ENCODE results near the gene OPTC. TPM values are rescaled to one million over a fixed set of nuclear protein-coding genes. Genes with fewer than 3 reads are reported as not detected.

The OPTC gene
- total and polyA plus RNA-seq, 9 of the 15 experiments (the other 6 are each of a cell fraction or from before 2014, with no cell fraction given) = not detected

DNA sequence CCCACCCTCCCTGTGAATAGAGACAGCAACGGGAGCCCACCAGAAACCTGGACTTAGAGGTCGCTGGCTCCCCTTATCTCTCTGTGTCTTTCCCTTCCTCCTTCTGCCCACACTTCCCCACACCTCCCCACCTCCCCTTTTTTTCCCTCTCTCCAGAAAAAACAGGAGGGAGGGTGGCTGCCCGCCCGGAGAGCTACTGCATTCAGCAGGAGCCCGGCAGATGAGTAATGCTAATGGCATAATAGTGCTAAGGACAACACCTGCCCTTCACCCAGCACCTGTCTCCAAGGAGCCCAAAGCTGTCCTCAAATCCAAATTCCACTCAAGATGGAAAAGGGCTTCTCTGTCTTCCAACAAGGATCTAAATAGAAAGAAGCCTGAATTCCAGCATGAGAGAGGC, 29.7 kb upstream of the OPTC start (continued):
- TF ChIP-seq, protein P1, sequence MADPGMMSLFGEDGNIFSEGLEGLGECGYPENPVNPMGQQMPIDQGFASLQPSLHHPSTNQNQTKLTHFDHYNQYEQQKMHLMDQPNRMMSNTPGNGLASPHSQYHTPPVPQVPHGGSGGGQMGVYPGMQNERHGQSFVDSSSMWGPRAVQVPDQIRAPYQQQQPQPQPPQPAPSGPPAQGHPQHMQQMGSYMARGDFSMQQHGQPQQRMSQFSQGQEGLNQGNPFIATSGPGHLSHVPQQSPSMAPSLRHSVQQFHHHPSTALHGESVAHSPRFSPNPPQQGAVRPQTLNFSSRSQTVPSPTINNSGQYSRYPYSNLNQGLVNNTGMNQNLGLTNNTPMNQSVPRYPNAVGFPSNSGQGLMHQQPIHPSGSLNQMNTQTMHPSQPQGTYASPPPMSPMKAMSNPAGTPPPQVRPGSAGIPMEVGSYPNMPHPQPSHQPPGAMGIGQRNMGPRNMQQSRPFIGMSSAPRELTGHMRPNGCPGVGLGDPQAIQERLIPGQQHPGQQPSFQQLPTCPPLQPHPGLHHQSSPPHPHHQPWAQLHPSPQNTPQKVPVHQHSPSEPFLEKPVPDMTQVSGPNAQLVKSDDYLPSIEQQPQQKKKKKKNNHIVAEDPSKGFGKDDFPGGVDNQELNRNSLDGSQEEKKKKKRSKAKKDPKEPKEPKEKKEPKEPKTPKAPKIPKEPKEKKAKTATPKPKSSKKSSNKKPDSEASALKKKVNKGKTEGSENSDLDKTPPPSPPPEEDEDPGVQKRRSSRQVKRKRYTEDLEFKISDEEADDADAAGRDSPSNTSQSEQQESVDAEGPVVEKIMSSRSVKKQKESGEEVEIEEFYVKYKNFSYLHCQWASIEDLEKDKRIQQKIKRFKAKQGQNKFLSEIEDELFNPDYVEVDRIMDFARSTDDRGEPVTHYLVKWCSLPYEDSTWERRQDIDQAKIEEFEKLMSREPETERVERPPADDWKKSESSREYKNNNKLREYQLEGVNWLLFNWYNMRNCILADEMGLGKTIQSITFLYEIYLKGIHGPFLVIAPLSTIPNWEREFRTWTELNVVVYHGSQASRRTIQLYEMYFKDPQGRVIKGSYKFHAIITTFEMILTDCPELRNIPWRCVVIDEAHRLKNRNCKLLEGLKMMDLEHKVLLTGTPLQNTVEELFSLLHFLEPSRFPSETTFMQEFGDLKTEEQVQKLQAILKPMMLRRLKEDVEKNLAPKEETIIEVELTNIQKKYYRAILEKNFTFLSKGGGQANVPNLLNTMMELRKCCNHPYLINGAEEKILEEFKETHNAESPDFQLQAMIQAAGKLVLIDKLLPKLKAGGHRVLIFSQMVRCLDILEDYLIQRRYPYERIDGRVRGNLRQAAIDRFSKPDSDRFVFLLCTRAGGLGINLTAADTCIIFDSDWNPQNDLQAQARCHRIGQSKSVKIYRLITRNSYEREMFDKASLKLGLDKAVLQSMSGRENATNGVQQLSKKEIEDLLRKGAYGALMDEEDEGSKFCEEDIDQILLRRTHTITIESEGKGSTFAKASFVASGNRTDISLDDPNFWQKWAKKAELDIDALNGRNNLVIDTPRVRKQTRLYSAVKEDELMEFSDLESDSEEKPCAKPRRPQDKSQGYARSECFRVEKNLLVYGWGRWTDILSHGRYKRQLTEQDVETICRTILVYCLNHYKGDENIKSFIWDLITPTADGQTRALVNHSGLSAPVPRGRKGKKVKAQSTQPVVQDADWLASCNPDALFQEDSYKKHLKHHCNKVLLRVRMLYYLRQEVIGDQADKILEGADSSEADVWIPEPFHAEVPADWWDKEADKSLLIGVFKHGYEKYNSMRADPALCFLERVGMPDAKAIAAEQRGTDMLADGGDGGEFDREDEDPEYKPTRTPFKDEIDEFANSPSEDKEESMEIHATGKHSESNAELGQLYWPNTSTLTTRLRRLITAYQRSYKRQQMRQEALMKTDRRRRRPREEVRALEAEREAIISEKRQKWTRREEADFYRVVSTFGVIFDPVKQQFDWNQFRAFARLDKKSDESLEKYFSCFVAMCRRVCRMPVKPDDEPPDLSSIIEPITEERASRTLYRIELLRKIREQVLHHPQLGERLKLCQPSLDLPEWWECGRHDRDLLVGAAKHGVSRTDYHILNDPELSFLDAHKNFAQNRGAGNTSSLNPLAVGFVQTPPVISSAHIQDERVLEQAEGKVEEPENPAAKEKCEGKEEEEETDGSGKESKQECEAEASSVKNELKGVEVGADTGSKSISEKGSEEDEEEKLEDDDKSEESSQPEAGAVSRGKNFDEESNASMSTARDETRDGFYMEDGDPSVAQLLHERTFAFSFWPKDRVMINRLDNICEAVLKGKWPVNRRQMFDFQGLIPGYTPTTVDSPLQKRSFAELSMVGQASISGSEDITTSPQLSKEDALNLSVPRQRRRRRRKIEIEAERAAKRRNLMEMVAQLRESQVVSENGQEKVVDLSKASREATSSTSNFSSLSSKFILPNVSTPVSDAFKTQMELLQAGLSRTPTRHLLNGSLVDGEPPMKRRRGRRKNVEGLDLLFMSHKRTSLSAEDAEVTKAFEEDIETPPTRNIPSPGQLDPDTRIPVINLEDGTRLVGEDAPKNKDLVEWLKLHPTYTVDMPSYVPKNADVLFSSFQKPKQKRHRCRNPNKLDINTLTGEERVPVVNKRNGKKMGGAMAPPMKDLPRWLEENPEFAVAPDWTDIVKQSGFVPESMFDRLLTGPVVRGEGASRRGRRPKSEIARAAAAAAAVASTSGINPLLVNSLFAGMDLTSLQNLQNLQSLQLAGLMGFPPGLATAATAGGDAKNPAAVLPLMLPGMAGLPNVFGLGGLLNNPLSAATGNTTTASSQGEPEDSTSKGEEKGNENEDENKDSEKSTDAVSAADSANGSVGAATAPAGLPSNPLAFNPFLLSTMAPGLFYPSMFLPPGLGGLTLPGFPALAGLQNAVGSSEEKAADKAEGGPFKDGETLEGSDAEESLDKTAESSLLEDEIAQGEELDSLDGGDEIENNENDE (IDR thresholded peaks at IDR 0.05; ENCODE audit: low read depth, low read length) = no peak
- TF ChIP-seq, protein P2, sequence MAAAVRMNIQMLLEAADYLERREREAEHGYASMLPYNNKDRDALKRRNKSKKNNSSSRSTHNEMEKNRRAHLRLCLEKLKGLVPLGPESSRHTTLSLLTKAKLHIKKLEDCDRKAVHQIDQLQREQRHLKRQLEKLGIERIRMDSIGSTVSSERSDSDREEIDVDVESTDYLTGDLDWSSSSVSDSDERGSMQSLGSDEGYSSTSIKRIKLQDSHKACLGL (CRISPR knock-in tag; IDR thresholded peaks at IDR 0.05; ENCODE audit: borderline replicate concordance, poor library complexity, severe bottlenecking) = no peak
- TF ChIP-seq, protein P3, sequence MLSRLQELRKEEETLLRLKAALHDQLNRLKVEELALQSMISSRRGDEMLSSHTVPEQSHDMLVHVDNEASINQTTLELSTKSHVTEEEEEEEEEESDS (CRISPR knock-in tag; IDR thresholded peaks at IDR 0.05) = no peak

All from K562 (cell line).